ENCODE data around the gene VANGL1.

Gene VANGL1

GRCh38 chr1:115649964-115650363 is 8.2 kb downstream of the VANGL1 start:
- H3K4me3 ChIP-seq (ENCODE audit: low read depth, low read length): no peak overlapping the region
- no peak for DNase-seq (ENCODE audit: low read depth)
- TF ChIP-seq CTCF (IDR thresholded peaks at IDR 0.05; ENCODE audit: low read depth, low read length, missing control alignments): no peak
- in situ Hi-C loops (cut with HindIII; ENCODE audit: low sequenced_read_pairs): no loop called here

- DNase-seq (ENCODE audit: low read depth): no peak
- no peak overlapping the region for H3K4me3 ChIP-seq (ENCODE audit: low read depth, low read length)
- in situ Hi-C loops (cut with HindIII; ENCODE audit: low sequenced_read_pairs): no loop called here
- TF ChIP-seq CTCF (IDR thresholded peaks at IDR 0.05; ENCODE audit: low read depth, low read length, missing control alignments): no peak
These were observed 9.2 kb downstream of the VANGL1 start for GRCh38 chr1:115650961-115651360.

GRCh38 chr1:115651391-115651790 is 9.6 kb downstream of the VANGL1 start:
- in situ Hi-C loops (cut with HindIII; ENCODE audit: low sequenced_read_pairs): no loop called here
- DNase-seq (ENCODE audit: low read depth): no peak
- no peak for TF ChIP-seq CTCF (IDR thresholded peaks at IDR 0.05; ENCODE audit: low read depth, low read length, missing control alignments)
- H3K4me3 ChIP-seq (ENCODE audit: low read depth, low read length): no peak overlapping the region

GRCh38 chr1:115652236-115652788 is 10.5 kb downstream of the VANGL1 start:
- no peak for TF ChIP-seq CTCF (IDR thresholded peaks at IDR 0.05; ENCODE audit: low read depth, low read length, missing control alignments)
- no peak for DNase-seq (ENCODE audit: low read depth)
- in situ Hi-C loops (cut with HindIII; ENCODE audit: low sequenced_read_pairs): no loop called here
- H3K4me3 ChIP-seq (ENCODE audit: low read depth, low read length): no peak overlapping the region

- no peak for TF ChIP-seq CTCF (IDR thresholded peaks at IDR 0.05; ENCODE audit: low read depth, low read length, missing control alignments)
- in situ Hi-C loops (cut with HindIII; ENCODE audit: low sequenced_read_pairs): no loop called here
- no peak for DNase-seq (ENCODE audit: low read depth)
- H3K4me3 ChIP-seq (ENCODE audit: low read depth, low read length): no peak overlapping the region
These were observed 12.4 kb downstream of the VANGL1 start for GRCh38 chr1:115654125-115654524.

GRCh38 chr1:115654663-115655305 is 13.0 kb downstream of the VANGL1 start:
- TF ChIP-seq CTCF (IDR thresholded peaks at IDR 0.05; ENCODE audit: low read depth, low read length, missing control alignments): no peak
- in situ Hi-C loops (cut with HindIII; ENCODE audit: low sequenced_read_pairs): no loop called here
- no peak overlapping the region for H3K4me3 ChIP-seq (ENCODE audit: low read depth, low read length)
- no peak for DNase-seq (ENCODE audit: low read depth)
